GM18858 (cell line): ENCODE data around the gene PCDHGC5.
A peak's percentile ranks its signal among the peaks of the same experiment; 100 is the strongest.

Source experiments
- ATAC-seq: cut with Tn5 transposase; IDR thresholded peaks from one replicate; pipeline ENCODE4 v1.9.1; 2021; ENCODE audit not compliant: unreplicated experiment

Gene PCDHGC5

DNA sequence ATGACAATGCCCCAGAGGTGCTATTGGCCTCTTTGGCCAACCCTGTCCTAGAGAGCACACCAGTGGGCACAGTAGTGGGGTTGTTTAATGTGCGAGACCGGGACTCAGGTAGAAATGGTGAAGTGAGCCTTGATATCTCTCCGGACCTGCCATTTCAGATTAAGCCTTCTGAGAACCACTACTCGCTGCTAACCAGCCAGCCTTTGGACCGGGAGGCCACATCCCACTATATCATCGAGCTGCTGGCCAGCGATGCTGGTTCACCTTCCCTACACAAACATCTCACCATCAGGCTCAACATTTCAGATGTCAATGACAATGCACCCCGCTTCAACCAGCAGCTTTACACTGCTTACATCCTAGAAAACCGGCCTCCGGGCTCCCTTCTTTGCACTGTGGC is 1.4 kb downstream of the PCDHGC5 start:
- no peak for ATAC-seq

DNA sequence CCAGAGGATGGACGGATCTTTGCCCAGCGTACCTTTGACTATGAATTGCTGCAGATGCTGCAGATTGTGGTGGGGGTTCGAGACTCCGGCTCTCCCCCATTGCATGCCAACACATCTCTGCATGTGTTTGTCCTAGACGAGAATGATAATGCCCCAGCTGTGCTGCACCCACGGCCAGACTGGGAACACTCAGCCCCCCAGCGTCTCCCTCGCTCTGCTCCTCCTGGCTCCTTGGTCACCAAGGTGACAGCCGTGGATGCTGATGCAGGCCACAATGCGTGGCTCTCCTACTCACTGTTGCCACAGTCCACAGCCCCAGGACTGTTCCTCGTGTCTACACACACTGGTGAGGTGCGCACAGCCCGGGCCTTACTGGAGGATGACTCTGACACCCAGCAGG is 1.9 kb downstream of the PCDHGC5 start:
- no peak for ATAC-seq

GRCh38 chr5:141491323-141492167 is 2.7 kb downstream of the PCDHGC5 start:
- ATAC-seq: no peak

DNA sequence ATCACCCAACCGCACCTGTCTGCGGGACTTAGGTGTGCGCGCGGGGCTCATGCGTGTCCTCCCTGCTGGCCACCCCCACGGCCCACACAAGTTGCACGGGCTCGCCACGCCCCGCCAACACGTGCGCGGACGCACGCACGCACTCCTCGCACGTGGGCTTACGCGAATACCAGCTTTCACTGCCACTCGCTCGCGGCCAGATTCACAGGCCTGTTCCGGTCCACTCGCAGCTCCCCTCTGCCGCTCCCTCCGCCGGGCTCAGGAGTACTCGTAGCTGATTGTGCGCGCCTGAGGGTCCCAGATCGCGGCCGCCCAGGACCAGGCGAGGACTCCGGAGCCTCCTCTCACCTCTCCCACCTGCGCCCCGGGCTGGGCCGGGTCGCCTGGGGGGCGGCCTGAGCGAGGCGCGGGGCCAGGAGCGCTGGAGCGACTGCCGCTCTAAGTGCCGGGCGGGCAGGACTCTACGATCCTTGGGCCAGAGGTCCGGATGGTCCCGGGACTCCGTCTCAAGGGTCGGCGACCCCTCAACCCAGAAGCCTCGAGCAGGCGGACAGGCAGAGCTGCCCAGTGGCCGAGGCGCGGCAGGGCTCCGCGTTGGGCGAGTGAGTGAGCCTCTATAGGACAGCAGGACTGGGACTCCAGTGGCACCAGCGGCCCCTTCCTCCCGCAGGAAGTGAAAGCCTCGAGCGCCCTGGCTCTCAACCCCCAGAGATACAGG is 3.4 kb downstream of the PCDHGC5 start:
- no peak for ATAC-seq

- ATAC-seq: no peak
Measured at GRCh38 chr5:141493500-141494422, 4.9 kb downstream of the PCDHGC5 start.

DNA sequence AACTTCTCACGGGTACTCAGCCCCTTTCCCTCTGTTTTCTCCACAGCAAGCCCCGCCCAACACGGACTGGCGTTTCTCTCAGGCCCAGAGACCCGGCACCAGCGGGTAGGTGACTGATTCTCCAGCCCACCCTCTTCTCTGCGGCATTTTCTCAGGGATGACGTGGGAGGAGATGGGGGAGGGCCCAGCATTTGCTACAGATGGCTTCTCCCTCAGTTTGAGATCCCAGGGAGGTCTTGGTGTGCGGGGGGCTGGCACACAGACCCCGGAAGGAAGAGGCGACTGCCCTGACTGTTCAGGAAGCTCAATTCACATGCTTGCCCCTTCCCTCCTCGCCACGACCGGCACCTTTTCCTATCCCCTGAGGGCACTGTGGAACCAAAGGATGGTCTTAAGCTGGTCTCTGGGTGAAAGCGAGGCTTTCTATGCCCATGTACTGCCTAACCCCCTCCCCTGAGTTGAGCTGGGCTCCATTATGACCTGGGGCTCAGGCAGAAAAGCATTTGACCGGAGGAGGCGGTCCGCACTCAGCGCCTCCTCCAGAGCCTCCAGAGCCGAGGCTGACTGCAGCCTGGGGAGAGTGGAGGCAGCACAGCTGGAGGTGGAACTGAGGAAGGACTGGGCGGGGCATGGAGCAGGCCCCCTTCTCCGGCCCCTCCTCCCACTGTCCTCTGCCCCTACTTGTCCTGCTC is 6.0 kb downstream of the PCDHGC5 start:
- ATAC-seq: no peak

DNA sequence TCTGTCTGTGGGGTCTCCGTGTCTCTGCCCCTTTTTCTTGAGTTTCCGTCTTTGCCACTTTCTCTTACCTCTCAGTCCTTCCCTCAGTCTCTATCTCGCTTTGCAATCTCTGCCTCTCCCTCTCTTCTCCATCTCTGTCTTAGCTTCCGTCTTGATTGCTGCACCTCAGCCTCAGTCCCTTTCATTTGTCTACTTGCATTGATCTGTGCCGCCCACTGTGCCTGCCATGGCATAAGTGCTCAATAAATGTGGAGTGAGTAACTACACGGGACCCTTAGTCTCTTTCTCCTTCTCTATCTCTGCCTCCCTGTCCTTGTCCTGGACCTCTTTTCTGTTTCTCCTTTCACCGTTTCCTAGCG is 6.6 kb downstream of the PCDHGC5 start:
- no peak for ATAC-seq

DNA sequence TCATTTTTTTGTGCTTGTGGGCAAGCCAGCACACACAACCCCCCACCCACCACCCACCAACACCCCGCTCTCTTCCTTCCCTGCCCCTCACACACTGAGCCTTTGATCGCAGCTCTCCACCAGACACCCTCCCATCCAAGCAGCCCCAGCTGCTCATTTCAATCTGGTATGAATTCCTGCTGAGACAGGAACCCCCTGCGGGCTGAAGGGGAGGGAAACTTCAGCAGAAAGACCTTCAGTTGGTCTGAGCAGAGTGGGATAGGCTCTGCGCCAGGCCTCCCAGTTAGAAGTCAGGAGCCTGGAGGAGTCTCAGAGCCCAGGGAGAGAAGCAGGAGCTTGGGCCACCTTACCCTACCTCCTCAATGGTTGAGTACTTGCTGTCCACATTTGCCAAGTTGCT is 7.2 kb downstream of the PCDHGC5 start:
- ATAC-seq: no peak

GRCh38 chr5:141501761-141502160 is 12.9 kb downstream of the PCDHGC5 start:
- ATAC-seq: no peak

DNA sequence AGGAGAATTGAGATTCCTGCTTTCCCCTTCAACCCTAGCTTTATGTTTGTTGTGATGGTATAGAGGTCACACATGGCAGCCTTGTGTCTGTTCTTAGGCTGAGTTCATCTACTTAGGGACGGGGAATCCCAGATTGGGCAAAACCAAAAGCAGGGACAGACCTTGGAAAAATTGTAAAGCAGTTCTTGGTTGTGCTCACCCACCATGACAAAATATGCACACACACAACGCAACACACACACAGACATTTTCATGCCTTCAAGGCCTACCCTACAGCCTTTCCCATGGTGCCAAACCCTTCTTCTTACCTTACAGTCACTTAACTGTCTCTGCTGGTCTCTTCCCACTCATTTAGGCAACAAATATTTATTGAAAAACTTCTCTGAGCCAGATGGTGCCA is 14.8 kb downstream of the PCDHGC5 start:
- no peak for ATAC-seq

DNA sequence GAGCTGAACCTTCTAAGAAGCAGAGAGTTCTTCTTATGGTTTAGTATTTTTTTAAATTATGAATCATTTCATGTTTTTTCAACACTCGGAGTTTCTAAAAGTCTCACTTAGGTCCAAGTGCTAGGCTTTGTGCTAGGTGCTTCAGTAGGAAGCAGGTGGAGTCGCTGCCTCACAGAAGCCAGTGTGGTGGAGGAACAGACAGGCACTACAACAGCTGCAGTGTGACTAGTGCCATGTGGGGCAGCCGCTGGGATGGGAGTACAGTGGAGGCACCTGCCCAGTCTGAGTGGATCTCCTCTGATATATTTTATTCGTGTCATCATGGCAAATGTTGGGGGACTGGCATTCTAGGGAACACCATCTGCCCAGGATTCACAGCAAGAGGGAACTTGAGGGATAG is 15.3 kb downstream of the PCDHGC5 start:
- ATAC-seq: no peak

GRCh38 chr5:141506381-141507155 is 17.7 kb downstream of the PCDHGC5 start:
- ATAC-seq: no peak

GRCh38 chr5:141507387-141508091 is 18.7 kb downstream of the PCDHGC5 start:
- ATAC-seq: peak; percentile 40

GRCh38 chr5:141508440-141508797 is 19.5 kb downstream of the PCDHGC5 start:
- ATAC-seq: no peak

DNA sequence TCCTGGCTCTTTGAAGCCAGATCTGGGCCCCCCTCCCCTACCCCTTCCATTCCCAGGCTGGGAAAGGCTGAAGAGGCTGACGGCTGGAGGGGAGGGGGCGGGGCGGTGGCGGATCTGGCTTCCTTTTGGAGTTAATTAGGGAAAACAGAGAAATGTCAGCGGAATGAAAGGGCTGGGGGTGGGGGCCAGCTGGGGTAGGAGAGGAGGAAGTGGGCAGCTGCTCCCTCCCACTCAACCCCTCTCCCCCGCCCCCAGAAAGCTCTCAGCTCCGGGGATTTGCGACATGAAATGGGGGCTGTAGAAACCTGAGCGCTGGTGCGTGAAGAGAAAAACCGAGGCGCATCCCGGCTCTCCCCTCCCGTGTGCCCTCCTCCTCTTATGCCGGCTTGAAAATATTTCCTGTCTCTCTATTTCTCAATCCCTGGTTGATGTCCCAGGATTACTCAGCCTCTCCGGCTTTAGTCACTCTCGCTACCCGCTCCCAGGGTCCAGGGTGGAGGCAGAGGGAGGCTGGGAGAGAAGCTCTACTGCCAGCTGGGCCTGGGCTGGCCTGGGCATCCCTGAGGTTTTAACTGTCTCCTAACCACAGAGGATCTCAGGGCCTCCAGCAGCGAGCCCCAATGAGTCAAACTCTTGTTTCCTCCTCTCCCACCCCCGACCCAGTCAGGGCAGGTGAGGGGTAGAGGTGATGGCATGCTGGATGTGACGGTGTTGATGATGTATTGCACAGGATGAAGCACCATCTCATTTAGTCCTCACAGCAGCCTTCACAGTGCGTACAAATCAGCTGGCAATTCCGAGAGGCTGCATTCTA is 20.1 kb downstream of the PCDHGC5 start:
- no peak for ATAC-seq

DNA sequence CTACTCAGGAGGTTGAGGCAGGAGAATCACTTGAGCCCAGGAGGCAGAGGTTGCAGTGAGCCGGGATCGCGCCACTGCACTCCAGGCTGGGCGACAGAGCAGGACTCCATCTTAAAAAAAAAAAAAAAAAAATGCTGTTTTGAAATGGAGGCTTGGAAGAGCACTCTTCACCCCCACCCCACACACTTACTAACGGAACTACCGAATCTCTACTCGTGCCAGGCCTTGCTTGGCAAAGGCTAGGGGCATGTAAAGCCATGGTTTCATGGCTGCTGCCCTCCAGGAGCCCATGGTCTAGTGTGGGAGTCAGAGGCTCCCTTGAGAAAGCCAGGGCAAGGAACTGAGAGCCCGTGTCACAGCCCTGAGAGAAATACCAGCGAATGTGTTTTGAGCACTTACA is 21.3 kb downstream of the PCDHGC5 start:
- no peak for ATAC-seq

GRCh38 chr5:141510850-141511601 is 22.1 kb downstream of the PCDHGC5 start:
- peak; percentile 25 for ATAC-seq

DNA sequence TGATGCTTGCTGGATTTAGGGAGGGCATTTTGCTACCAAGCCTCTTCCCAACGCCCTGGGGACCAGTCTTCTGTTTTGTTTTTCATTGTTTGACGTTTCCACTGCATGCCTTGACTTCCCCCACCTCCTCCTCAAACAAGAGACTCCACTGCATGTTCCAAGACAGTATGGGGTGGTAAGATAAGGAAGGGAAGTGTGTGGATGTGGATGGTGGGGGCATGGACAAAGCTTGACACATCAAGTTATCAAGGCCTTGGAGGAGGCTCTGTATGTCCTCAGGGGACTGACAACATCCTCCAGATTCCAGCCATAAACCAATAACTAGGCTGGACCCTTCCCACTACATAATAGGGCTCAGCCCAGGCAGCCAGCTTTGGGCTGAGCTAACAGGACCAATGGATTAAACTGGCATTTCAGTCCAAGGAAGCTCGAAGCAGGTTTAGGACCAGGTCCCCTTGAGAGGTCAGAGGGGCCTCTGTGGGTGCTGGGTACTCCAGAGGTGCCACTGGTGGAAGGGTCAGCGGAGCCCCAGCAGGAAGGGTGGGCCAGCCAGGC is 23.0 kb downstream of the PCDHGC5 start:
- no peak for ATAC-seq
